GM21360 (cell line): Measurements from ENCODE around the gene UTRN.
A peak's percentile ranks its signal among the peaks of the same experiment; 100 is the strongest.

ENCODE experiments used
- ATAC-seq: cut with Tn5 transposase; IDR thresholded peaks from one replicate; pipeline ENCODE4 v1.9.1; 2021; ENCODE audit warnings: mild to moderate bottlenecking, moderate library complexity; ENCODE audit not compliant: unreplicated experiment

UTRN gene

GRCh38 chr6:144279484-144280150, 5.5 kb upstream of the UTRN start:
- ATAC-seq: no peak

GRCh38 chr6:144283646-144284477, 1.3 kb upstream of the UTRN start:
- no peak for ATAC-seq

GRCh38 chr6:144284478-144284782, 705 bp upstream of the UTRN start:
- no peak for ATAC-seq

GRCh38 chr6:144285548-144285797, 338 bp downstream of the UTRN start:
- peak; percentile 16 for ATAC-seq

GRCh38 chr6:144285798-144286502, 815 bp downstream of the UTRN start:
- peak; percentile 28 for ATAC-seq

- no peak for ATAC-seq
Measured at GRCh38 chr6:144286503-144287393, 1.6 kb downstream of the UTRN start.

GRCh38 chr6:144289006-144289405, 3.9 kb downstream of the UTRN start:
- ATAC-seq: no peak

- ATAC-seq: no peak
Measured at GRCh38 chr6:144292372-144292771, 7.2 kb downstream of the UTRN start.

GRCh38 chr6:144294016-144294415, 8.9 kb downstream of the UTRN start:
- no peak for ATAC-seq

GRCh38 chr6:144295211-144295610, 10.1 kb downstream of the UTRN start:
- no peak for ATAC-seq

- ATAC-seq: no peak
Measured at GRCh38 chr6:144295981-144296767, 11.0 kb downstream of the UTRN start.

GRCh38 chr6:144296973-144297372, 11.8 kb downstream of the UTRN start:
- no peak for ATAC-seq

GRCh38 chr6:144297511-144298100, 12.5 kb downstream of the UTRN start:
- ATAC-seq: no peak

- no peak for ATAC-seq
Measured at GRCh38 chr6:144298194-144298593, 13.1 kb downstream of the UTRN start.

- ATAC-seq: no peak
Measured at GRCh38 chr6:144298916-144299315, 13.8 kb downstream of the UTRN start.

- ATAC-seq: no peak
Measured at GRCh38 chr6:144302701-144303372, 17.7 kb downstream of the UTRN start.

GRCh38 chr6:144304223-144304848, 19.2 kb downstream of the UTRN start:
- ATAC-seq: no peak

GRCh38 chr6:144305567-144305966, 20.4 kb downstream of the UTRN start:
- ATAC-seq: peak; percentile 30

- peak; percentile 90 for ATAC-seq
Measured at GRCh38 chr6:144305985-144306384, 20.9 kb downstream of the UTRN start.
